HUES48 (cell line): ENCODE results near the gene XPC.
"Not testable (repeated sequence)": the region's sequence is repeated elsewhere in the genome, so short reads cannot be mapped to it uniquely, and the experiment has no call there.

Experiments used
- H3K27ac ChIP-seq: one replicate; pipeline ENCODE4 v1.7.0; 2013; ENCODE audit warnings: low read depth, low read length, inconsistent platforms
- H3K27me3 ChIP-seq: 2 replicates; pipeline ENCODE4 v1.6.1; 2013; ENCODE audit warnings: mild to moderate bottlenecking, low read length; ENCODE audit not compliant: control insufficient read depth, insufficient read depth
- H3K36me3 ChIP-seq: 2 replicates; pipeline ENCODE4 v1.6.1; 2013; ENCODE audit warnings: low read length; ENCODE audit not compliant: control insufficient read depth, insufficient read depth
- H3K4me1 ChIP-seq: 2 replicates; pipeline ENCODE4 v1.6.1; 2013; ENCODE audit warnings: mild to moderate bottlenecking, low read length; ENCODE audit not compliant: control insufficient read depth, insufficient read depth
- H3K4me3 ChIP-seq: 2 replicates; pipeline ENCODE4 v1.5.1; 2013; ENCODE audit warnings: mild to moderate bottlenecking, low read depth, low read length
- H3K9ac ChIP-seq: 2 replicates; pipeline ENCODE4 v1.6.1; 2013; ENCODE audit warnings: mild to moderate bottlenecking, low read depth, low read length, moderate library complexity
- H3K9me3 ChIP-seq: 2 replicates; pipeline ENCODE4 v1.6.1; 2013; ENCODE audit warnings: low read length; ENCODE audit not compliant: control insufficient read depth, insufficient read depth

The XPC gene

DNA sequence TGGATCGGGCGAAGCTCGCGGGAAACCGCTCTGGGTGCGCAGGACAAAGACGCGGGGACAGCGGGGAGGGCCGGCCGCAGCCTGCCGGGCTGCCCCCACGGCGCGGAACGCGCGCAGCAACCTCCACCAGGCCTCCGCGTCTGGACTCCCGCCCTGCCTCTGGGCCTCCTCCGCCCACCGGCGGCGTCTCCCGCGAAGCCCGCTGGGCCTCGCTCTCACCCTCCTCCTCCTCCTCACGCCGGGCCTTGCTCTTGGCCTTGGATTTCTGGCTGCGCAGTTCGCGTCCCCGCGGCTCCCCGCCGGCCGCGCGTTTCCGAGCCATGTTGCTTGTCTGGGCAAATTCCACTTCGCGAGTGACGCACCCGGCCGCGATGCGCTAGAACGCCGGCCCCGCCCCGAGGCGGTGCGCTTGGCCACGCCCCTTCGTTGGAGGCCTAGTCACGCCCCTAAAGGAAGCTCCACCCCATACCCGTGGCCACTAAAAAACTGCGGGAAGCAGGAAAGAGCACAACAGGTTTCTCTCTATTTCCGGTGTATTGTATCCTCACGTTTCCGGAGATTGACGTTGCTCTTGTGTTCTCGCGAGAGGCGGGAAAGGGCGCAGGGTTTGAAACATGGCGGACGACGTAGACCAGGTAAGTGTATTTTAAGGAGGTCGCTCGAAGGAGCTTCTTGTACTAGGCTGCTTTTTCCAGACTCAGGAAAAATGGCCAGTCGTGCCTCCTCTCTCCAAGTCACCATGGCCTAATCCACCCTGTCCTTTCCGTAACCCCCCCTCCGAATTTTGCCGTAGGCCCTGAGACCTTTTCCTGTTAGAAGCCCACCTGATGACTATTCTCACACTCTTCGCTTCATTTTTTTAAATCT is at the start of gene XPC, which contains the start of gene LSM3:
Gene XPC (minus strand): TSS at position 355 of the 867 bp plus-strand sequence. CDS start 33 bp downstream, at position 322.
Gene LSM3 (plus strand): TSS at position 571 of the 867 bp plus-strand sequence. CDS start 44 bp downstream, at position 615.
- peak within 1 kb of the TSS; percentile 97 for H3K4me3 ChIP-seq
- H3K36me3 ChIP-seq, result peaks cover 27% of the 10 kb centered on the region
- peak within 1 kb of the TSS; percentile 86 for H3K27ac ChIP-seq
- peak within 1 kb of the TSS; percentile 96 for H3K9ac ChIP-seq
- H3K9me3 ChIP-seq, result no peaks in the 10 kb centered on the region
- H3K4me1 ChIP-seq, result peaks cover 15% of the 10 kb centered on the region
- H3K27me3 ChIP-seq, result no peaks in the 10 kb centered on the region

DNA sequence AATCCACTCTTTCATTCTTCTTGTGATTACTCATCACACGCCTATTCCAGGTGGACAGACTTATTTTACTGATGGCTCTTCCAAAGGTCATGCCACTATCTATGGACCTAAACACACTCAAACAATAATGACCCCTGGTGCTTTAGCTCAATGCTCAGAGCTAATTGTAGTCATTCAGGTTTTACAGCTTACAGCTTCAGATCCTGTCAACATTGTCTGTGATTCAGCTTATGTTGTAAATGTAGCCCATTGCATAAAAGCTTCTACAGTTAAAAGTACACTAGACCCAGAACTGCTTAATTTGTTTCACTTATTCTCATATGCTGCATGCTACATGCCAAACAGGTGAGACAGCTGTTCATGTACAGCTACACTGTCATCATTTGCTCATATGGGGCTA is 49.5 kb upstream of the XPC start:
- Histone ChIP-seq H3K27ac (no peak overlapping the region), H3K9me3 (no peaks in the 10 kb centered on the region), H3K4me3 (no peak overlapping the region), H3K27me3 (no peaks in the 10 kb centered on the region), H3K9ac (no peak overlapping the region), H3K36me3 (no peaks in the 10 kb centered on the region), H3K4me1 (peaks cover 21% of the 10 kb centered on the region)

GRCh38 chr3:14226351-14226750 is 48.0 kb upstream of the XPC start:
- not testable (repeated sequence) for H3K9me3 ChIP-seq, H3K4me3 ChIP-seq, H3K27me3 ChIP-seq, H3K9ac ChIP-seq, H3K27ac ChIP-seq, H3K36me3 ChIP-seq
- H3K4me1 ChIP-seq, result peaks cover 21% of the 10 kb centered on the region

GRCh38 chr3:14225421-14225820 is 47.0 kb upstream of the XPC start:
- no peaks in the 10 kb centered on the region for H3K27me3 ChIP-seq
- H3K4me3 ChIP-seq, result no peak overlapping the region
- peaks cover 21% of the 10 kb centered on the region for H3K4me1 ChIP-seq
- no peaks in the 10 kb centered on the region for H3K9me3 ChIP-seq
- no peaks in the 10 kb centered on the region for H3K36me3 ChIP-seq
- H3K27ac ChIP-seq, result no peak overlapping the region
- no peak overlapping the region for H3K9ac ChIP-seq

DNA sequence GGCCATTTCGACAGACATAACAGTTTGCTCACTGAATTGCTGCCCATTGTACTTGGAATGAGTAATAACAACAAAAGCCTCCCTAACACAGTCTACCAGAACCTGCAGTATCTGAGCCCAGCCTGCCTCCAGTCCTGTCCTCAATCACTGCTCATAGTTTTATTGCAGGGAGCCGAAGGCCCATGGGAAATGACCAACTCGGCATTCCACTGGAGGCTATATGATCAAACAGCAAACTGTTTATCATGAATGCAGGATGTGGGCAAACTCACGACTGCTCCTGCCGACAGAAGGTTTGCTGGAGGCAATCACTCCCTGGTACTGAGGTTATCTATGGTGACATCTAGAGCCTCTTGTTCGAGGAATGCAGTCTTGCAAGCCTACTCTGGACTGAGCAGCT is 46.5 kb upstream of the XPC start:
- peaks cover 21% of the 10 kb centered on the region for H3K4me1 ChIP-seq
- H3K27ac ChIP-seq, result no peak overlapping the region
- no peaks in the 10 kb centered on the region for H3K36me3 ChIP-seq
- H3K9ac ChIP-seq, result no peak overlapping the region
- H3K27me3 ChIP-seq, result no peaks in the 10 kb centered on the region
- no peak overlapping the region for H3K4me3 ChIP-seq
- no peaks in the 10 kb centered on the region for H3K9me3 ChIP-seq

GRCh38 chr3:14223595-14223994 is 45.2 kb upstream of the XPC start:
- peaks cover 21% of the 10 kb centered on the region for H3K4me1 ChIP-seq
- no peaks in the 10 kb centered on the region for H3K9me3 ChIP-seq
- H3K4me3 ChIP-seq, result no peak overlapping the region
- H3K27ac ChIP-seq, result no peak overlapping the region
- H3K27me3 ChIP-seq, result no peaks in the 10 kb centered on the region
- H3K36me3 ChIP-seq, result no peaks in the 10 kb centered on the region
- H3K9ac ChIP-seq, result no peak overlapping the region

DNA sequence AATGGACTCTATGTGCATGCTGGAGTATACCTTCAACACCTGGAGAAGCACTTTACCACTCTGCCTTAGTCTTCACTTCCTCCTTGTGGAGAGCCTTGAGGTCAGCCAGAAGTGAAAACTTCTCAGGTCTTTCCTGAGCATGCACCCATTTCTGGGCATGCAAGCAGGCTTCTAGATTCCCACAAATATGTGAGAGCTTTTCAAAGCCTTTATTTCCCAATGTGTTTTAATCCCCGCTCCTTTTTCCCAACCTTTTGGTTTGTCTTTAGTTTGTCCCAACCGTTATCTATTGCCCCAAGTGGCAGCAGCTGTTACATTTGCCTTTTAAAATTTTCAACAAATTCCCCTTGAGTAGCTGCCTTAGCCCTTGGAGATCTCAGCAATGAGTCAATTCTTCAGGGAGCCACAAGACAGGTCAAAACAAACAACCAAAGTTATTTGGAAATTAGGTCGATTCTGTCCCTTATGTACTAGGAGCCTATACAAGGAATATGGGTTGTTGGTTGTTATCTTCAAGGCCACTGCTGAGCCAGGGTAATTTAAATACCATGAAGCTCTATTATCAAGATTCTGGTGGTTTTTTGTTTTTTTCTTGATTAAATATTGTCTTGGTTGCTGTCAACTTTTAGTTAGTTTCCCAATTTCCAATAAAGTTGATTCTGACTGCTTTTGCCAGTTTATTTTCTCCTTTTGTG is 44.6 kb upstream of the XPC start:
- no peaks in the 10 kb centered on the region for H3K36me3 ChIP-seq
- no peaks in the 10 kb centered on the region for H3K9me3 ChIP-seq
- H3K9ac ChIP-seq, result no peak overlapping the region
- no peak overlapping the region for H3K4me3 ChIP-seq
- no peaks in the 10 kb centered on the region for H3K27me3 ChIP-seq
- no peak overlapping the region for H3K27ac ChIP-seq
- H3K4me1 ChIP-seq, result peaks cover 21% of the 10 kb centered on the region

- Histone ChIP-seq H3K9me3 (no peaks in the 10 kb centered on the region), H3K9ac (no peak overlapping the region), H3K36me3 (no peaks in the 10 kb centered on the region)
Observed at GRCh38 chr3:14222457-14222856, 44.1 kb upstream of the XPC start.

GRCh38 chr3:14221902-14222301 is 43.5 kb upstream of the XPC start:
- Histone ChIP-seq H3K27me3 (no peaks in the 10 kb centered on the region), H3K9me3 (no peaks in the 10 kb centered on the region), H3K4me1 (peaks cover 9% of the 10 kb centered on the region; the same call in 1 of the 2 replicates), H3K4me3 (no peak overlapping the region), H3K27ac (no peak overlapping the region), H3K9ac (no peak overlapping the region), H3K36me3 (no peaks in the 10 kb centered on the region)

More at GRCh38 chr3:14222457-14222856, 44.1 kb upstream of the XPC start:
- H3K27ac ChIP-seq, result no peak overlapping the region
- H3K4me3 ChIP-seq, result no peak overlapping the region
- no peaks in the 10 kb centered on the region for H3K27me3 ChIP-seq
- H3K4me1 ChIP-seq, result peaks cover 15% of the 10 kb centered on the region

GRCh38 chr3:14220933-14221332 is 42.5 kb upstream of the XPC start:
- no peak overlapping the region for H3K4me3 ChIP-seq
- H3K36me3 ChIP-seq, result no peaks in the 10 kb centered on the region
- no peaks in the 10 kb centered on the region for H3K27me3 ChIP-seq
- no peak overlapping the region for H3K9ac ChIP-seq
- no peaks in the 10 kb centered on the region for H3K9me3 ChIP-seq
- H3K27ac ChIP-seq, result no peak overlapping the region
- H3K4me1 ChIP-seq, result 0 out of 2 replicates have a peak, but pooled peaks cover 1% of the 10 kb centered on the region

DNA sequence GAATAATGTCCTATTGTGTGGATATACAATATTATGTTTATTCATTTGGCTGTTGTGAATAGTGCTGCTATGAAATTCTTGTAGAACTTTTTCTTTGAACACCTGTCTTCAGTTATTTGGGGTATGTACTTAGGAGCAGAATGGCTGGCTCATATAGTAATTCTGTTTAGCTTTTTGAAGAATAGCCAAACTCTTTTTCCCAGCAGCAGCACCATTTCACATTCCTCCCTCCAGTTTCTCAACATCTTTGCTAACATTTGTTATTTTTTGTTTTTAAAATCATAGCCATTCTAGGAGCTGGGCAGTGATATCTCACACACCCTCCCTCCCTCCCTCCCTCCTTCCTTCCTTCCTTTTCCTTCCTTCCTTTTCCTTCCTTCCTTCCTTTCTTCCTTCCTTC is 40.0 kb upstream of the XPC start:
- Histone ChIP-seq H3K36me3 (no peaks in the 10 kb centered on the region), H3K9me3 (no peaks in the 10 kb centered on the region), H3K27ac (no peak overlapping the region), H3K4me3 (no peak overlapping the region), H3K27me3 (no peaks in the 10 kb centered on the region), H3K9ac (no peak overlapping the region), H3K4me1 (no peaks in the 10 kb centered on the region)
